ENCODE measurements around the gene CA12.

The CA12 gene

DNA sequence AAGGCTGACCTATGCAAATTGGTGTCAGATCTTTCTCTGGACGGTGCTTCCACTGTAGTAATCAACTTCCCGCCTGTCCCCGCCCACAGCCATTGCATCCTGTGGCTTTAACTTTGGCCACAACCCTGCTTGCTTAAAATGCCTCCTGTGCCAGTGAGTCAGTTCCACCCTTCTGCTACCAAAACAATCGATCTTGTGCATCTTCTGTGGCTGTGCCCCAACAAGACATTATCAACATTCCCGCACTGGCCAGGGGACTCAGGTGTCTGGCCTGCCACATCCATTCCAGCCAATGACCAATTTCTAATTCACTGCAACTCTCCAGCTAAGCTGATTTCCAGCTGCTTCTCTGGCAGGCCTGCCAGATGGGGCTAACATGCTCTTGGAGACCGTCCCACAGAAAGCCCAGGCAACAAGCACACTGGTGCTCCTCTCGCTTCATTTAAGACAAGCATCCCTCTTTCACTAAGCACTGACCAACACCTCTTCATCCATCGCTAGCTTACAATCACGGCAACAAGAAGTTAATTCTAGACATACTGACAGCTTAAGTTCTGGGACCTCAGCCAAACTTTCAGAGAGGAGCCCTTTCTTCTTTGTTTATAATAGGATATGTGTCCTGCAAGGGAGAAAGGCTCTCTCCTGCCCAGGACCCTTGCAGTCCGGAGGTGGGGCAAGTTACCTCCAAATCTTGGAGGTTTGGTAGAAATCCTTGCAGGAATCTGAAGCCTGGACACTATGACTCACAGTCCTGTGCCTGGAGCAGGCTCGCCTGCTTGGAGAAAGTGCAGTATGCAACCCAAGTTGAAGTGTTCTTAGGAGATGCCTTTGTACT is 6.7 kb downstream of the CA12 start:
- DNase-seq = peak; percentile 55

DNA sequence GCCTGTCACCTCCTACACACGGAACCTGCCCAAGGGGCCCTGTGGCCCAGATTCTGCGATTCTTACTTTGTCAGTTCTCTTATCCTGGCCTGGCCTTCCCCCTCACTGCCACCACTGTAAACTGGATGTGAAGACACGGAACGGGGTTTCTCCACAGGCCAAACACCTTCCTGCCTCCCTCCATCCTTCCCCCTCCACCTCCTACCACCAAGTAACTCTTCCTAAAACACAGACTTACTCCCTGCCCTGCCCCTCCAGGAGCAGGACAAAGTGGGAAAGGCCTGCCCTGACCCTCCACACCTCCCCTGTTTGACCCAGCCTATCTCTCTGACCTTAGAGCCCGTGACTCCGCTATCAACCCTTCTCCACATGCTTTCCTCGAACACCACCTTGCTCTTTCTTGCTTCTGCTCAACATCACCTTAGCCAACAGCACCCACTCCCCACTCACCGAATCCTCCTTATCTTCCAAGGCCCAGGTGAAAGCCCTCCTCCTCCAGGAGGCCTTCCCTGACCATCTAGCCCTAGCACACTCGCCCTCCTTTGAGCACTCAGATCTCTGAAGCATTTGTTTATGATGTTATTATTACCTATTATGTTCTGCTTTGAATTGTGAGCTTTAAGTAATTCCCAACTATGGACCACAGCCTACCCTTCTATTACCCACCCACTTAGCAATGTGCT is 7.6 kb downstream of the CA12 start:
- DNase-seq = no peak

DNA sequence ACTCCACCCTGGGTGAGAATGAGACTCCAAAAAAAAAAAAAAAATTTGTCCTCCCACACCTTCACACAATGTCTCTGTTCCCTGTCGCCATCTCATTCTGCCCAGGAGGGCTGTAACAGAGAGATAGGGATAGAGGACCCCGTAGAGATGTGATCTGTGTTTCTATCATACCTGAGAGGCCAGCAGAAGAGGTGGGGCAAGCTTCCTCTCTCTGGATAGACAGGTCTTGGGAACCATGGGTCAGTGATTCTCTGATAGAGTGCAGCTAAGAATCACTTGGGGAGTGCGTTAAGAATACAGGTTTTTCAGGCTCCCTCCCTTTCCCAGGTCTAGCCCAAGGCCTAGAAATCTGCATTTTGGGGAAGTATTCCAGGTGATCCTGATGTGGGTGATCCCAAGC is 8.3 kb downstream of the CA12 start:
- no peak for DNase-seq

- DNase-seq = no peak
These were observed 8.9 kb downstream of the CA12 start for GRCh38 chr15:63372753-63373152.

- peak; percentile 51 for DNase-seq
These were observed 9.5 kb downstream of the CA12 start for GRCh38 chr15:63372018-63372705.

- no peak for DNase-seq
These were observed 10.2 kb downstream of the CA12 start for GRCh38 chr15:63371297-63371918.

GRCh38 chr15:63370764-63371163 is 10.9 kb downstream of the CA12 start:
- peak; percentile 29 for DNase-seq

- no peak for DNase-seq
These were observed 11.9 kb downstream of the CA12 start for GRCh38 chr15:63369781-63370180.

GRCh38 chr15:63369296-63369695 is 12.3 kb downstream of the CA12 start:
- DNase-seq = no peak

DNA sequence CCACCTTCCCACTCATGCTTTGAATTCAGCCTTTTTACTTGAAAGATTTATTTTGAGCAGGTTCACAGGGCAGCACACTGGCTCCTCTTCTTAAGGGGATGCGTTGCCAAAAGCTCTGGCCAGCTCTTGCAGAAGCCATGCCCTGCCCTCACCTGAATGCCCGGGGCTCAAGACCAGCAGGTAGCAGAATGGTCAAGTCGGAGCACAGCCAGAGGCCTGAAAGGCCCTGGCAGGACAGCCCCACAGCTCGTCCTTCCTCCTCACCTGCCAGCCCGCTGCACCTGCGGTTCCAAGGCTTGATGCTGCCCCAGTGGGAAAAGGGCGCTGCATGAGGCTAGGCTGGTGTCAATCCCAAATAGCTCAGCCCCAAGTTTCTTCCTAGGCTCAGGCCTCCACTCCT is 13.1 kb downstream of the CA12 start:
- DNase-seq = no peak

DNA sequence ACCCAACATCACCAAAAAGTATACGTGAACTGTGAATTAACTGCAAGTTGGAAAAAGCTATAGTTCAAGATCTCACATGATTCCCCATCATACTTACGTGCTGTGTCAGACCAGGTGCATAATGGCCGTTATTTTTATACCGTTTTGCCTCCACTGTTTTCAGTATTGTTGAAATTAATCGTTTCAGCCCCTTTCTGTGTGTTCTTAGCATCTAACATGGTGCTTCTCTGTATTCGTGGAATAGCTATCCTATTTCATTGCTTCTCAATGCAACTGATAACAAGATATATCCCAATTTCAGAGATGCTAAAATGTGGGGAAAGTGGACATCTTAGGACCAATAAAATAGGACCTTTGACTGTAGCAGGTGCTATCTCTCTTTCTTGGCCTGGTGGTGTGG is 13.7 kb downstream of the CA12 start:
- no peak for DNase-seq

DNA sequence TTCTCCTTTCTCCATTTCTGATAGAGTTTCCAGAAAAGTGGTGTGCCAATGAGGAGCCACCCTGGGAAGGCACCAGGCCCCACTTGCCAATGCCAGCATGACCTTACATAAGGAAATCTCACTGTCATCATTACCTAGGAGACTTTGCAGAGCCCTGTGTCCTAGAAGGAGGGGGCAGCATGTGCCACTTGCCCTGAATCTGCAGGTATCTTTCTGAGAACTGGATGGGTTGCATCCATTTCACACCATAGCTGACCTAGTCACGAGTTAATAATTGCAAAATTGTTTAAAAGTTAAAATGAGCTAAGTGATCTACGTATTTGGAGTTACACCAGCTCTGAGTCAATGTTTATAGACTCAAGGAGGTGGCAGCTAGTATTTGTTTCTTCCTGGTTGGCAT is 14.3 kb downstream of the CA12 start:
- DNase-seq = no peak

GRCh38 chr15:63366451-63366850 is 15.2 kb downstream of the CA12 start:
- DNase-seq = no peak

DNA sequence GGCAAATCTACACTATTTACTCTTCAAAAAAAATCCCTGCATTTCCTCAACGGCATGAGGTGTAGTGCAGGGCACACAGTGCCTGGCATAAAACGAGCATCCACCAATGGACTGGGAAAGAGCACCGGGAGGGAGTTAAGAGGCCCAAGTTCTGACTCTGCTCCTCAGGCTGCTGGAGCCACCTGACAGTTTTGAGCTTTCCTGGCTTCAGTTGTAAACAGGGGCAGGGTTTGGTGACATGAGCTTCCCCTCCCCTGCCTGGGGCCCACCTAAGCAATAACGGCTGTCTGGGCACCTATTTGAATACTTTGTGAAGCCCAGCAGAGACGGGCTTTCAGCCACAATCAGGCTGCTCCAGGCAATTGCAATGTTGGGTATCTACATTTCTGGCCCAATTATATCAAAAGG is 16.4 kb downstream of the CA12 start:
- peak; percentile 41 for DNase-seq

DNA sequence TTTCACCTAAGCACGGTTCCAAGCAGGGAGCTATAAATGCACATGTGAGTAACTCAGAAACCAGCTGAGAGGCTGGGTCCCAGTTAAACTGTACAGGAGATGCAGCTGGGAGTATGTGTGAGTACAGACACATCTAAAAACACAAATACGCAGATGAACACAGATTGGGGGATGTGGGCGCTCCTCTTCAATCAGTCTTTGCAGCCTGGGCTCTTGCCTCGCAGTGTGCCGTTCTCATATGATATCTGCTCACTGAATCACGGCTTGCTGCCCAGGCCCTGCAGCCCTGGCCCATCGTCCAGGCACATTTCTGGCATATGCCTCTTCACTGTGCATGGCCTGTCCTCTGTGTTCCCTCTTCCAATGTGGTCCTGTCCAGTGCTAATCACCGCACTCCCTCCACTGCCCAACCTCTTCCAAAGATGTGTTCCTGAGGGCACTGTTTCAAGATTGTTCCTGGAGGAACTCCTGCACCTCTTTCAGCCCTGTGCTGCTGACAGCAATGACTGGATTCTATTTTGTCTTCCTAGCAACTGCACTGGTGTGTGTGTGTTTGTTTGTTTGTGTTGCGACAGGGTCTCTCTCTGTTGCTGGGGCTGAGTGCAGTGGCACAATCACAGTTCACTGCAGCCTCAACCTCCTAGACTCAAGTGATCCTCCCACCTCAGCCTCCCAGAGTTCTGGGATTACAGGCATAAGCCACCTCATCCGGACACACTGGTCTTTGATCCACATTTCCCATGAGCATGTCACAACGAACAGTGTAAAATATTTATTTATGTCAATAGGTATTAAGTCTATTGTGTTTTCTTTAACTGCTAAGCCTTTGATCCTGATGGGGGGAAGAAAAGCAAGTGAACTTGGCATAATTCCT is 17.0 kb downstream of the CA12 start:
- DNase-seq = no peak

GRCh38 chr15:63363292-63363691 is 18.4 kb downstream of the CA12 start:
- DNase-seq = no peak

GRCh38 chr15:63362885-63363284 is 18.8 kb downstream of the CA12 start:
- no peak for DNase-seq

DNA sequence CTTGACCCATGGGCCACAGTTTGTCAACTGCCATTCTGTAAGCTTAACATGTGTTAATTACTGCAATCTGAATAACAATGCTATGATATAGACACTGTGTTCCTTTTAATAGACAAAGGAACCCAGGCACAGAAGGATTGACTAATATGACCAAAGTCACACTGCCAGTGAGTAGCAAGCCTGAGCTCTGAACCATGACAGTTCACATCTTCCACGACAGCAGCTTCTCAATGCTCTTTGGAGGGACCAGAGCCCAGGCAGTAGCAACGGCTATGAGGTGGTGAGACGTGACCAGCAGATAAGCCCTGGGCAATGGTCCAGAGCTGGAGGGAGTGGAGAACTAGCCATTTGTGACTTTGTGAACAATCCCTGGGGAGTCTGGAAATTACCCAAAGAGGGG is 19.4 kb downstream of the CA12 start:
- DNase-seq = peak; percentile 66

DNA sequence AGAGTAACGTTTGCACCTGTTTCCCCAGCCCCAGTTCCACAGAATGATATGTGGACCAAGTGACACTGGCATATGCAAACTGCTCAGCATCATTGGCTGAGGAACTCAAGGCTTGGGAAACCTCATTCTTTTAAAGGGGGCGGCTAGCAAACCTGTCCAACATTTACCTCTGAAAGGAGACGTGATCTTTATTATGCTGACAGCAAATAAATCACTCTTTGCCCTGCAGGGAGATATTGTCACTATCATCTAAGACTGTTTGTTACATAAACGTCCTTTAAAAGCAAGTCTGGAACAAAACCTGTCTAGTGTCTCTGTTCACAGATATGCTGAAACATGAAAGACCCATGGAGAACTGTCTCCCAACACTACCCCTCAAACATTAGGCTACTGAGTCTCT is 21.5 kb downstream of the CA12 start:
- no peak for DNase-seq

DNA sequence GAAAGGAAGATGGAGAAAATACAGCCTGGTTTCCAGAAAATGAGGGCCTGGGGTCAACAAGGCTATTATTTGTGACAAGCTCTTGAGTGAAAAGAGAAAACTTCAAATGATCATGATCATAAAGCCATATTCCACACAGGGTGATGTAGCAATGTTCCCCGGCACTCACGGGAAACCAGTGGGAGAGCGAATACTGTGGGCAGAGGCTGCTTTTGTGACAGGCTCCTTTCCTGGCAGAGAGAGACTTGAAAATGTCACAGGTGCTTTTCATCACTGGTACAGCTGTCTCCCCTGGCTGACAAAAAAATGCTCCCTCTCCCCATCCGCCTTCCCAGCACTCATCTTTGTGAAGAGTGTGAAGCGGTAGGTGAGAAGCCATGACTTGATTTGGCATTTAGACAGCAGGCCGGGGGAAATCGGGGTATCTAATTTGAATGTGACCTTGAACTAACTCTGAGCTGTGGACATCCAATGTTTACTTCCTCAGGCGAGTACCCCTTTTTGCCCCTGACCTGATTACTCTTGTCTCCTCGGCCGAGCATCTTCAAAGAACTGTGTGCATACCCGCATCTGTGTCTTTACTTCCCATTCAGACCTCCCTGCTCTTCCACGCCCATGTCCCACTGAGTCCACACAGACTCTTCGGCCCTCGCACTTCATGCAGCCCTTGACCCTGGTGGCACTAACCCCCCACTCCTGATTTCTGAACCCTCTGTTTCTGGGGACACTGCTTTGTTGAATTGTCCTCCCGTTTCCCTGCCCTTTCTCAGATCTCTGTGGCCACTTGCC is 23.2 kb downstream of the CA12 start:
- no peak for DNase-seq

- DNase-seq = no peak
These were observed 23.9 kb downstream of the CA12 start for GRCh38 chr15:63357731-63358130.

GRCh38 chr15:63357061-63357460 is 24.6 kb downstream of the CA12 start:
- no peak for DNase-seq

Measured in NCI-H69 (cell line).